Gastrocnemius medialis (tissue), 4 donors: Measurements from ENCODE around the gene CELF4. TPM values are rescaled to one million over a fixed set of nuclear protein-coding genes. Genes with fewer than 3 reads are reported as not detected.

Experiments
- ATAC-seq, 2 donors: fragments of 150-250 bp; one replicate each; pipeline ENCODE4 v1.9.1; 2016
- DNase-seq, 2 donors: peaks; one replicate each; pipeline ENCODE4 v3.0.0-alpha.2; 2019
- H3K27ac ChIP-seq, 4 donors: fragments of 200-600 bp; sonication (generic); 1 replicate in 1 of 4; 2 replicates in 3 of 4; pipeline ENCODE4 v1.5.1; 2016 to 2018; ENCODE audit warnings: mild to moderate bottlenecking in 2 of 4, moderate library complexity in 1 of 4
- H3K27me3 ChIP-seq, 3 donors: fragments of 200-600 bp; sonication (generic) in 2 of 3; 1 replicate in 1 of 3; 2 replicates in 2 of 3; pipeline versions ENCODE4 v1.5.1 to v1.6.0; 2016 to 2019; ENCODE audit warnings: mild to moderate bottlenecking in 1 of 3, moderate library complexity in 1 of 3
- H3K36me3 ChIP-seq, 2 donors: fragments of 200-600 bp; sonication (generic) in 1 of 2; one replicate each; pipeline ENCODE4 v1.5.1; 2017 to 2018
- H3K4me1 ChIP-seq, 2 donors: fragments of 200-600 bp; sonication (generic) in 1 of 2; one replicate each; pipeline ENCODE4 v1.5.1; 2016 to 2017; ENCODE audit warnings: mild to moderate bottlenecking in 2 of 2
- H3K4me3 ChIP-seq, 4 donors: fragments of 200-600 bp; sonication (generic) in 3 of 4; 1 replicate in 1 of 4; 2 replicates in 3 of 4; pipeline ENCODE4 v1.5.1; 2016 to 2019; ENCODE audit warnings: mild to moderate bottlenecking in 2 of 4
- H3K9me3 ChIP-seq, 3 donors: fragments of 200-600 bp; sonication (generic) in 2 of 3; 1 replicate in 1 of 3; 2 replicates in 2 of 3; pipeline ENCODE4 v1.5.1; 2016 to 2019
- POLR2A ChIP-seq, 2 donors: fragments of 450-650 bp; IDR thresholded peaks; one replicate each; pipeline ENCODE4 v1.6.1; 2017; ENCODE audit warnings: antibody characterized with exemption in 2 of 2, mild to moderate bottlenecking in 2 of 2, moderate library complexity in 2 of 2
- in situ Hi-C, 4 donors: fragments of 200-750 bp; cut with MboI; loops; one replicate each; pipeline versions ENCODE4 v1.15.0 to v1.8.0; 2017; ENCODE audit warnings: low sequenced_read_pairs in 4 of 4
- intact Hi-C: fragments of 100-400 bp; cut with DNase I; formaldehyde crosslinking; loops from one replicate; pipeline ENCODE4 v1.15.1; 2023; ENCODE audit warnings: low total_unique reads
- total RNA-seq, 4 donors: library from RNA; depleted of rRNA; stranded (reverse); fragments of >200 nt; gene quantifications; one replicate each; pipeline versions ENCODE4 v1.1.0 to v1.2.3, GENCODE V29; 2016
- TF ChIP-seq, protein P1 (sequence below), 5 experiments: fragments of 450-650 bp in 3 of 5; fragments of 200-600 bp in 2 of 5; sonication (generic) in 2 of 5; IDR thresholded peaks in 4 of 5; conservative IDR thresholded peaks in 1 of 5; 1 replicate in 4 of 5; 2 replicates in 1 of 5; pipeline ENCODE4 v1.5.1; 2016 to 2019; ENCODE audit warnings: antibody characterized with exemption in 5 of 5, mild to moderate bottlenecking in 3 of 5, moderate library complexity in 3 of 5

CELF4 gene
- total RNA-seq, 4 donors from 2014 or later: not detected

DNA sequence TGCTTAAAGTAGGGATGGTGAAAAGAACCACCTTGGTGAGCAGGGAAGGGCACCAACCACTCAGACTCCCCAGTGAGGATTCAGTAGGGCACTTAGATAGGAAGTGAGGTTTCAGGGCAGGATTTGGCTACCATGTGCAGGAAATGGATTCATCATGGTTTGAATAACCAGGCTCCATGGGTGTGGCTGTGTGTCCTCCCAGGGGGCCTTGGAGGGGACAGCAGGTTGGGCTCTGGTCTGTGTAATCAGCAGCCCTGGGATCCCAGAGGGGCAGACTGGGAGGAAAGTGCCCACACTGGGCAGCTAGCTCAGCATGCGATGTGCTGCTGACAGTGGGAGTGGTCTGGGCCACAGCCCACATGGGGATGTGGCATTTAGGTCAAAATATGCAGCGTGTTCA lies 224.6 kb downstream of the CELF4 start:
- no peak for DNase-seq
- TF ChIP-seq, protein P1, sequence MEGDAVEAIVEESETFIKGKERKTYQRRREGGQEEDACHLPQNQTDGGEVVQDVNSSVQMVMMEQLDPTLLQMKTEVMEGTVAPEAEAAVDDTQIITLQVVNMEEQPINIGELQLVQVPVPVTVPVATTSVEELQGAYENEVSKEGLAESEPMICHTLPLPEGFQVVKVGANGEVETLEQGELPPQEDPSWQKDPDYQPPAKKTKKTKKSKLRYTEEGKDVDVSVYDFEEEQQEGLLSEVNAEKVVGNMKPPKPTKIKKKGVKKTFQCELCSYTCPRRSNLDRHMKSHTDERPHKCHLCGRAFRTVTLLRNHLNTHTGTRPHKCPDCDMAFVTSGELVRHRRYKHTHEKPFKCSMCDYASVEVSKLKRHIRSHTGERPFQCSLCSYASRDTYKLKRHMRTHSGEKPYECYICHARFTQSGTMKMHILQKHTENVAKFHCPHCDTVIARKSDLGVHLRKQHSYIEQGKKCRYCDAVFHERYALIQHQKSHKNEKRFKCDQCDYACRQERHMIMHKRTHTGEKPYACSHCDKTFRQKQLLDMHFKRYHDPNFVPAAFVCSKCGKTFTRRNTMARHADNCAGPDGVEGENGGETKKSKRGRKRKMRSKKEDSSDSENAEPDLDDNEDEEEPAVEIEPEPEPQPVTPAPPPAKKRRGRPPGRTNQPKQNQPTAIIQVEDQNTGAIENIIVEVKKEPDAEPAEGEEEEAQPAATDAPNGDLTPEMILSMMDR (IDR thresholded peaks at IDR 0.05 in 4 of 5, conservative IDR thresholded peaks at IDR 0.05 in 1 of 5): no peak
- no peak for TF ChIP-seq POLR2A (IDR thresholded peaks at IDR 0.05)
- Histone ChIP-seq H3K27me3 (peaks cover 2 to 6% (median 5%) of the 10 kb centered on the region in 3 donors), H3K4me1 (no peaks in the 10 kb centered on the region), H3K27ac (no peak overlapping the region), H3K36me3 (no peaks in the 10 kb centered on the region), H3K4me3 (no peak overlapping the region), H3K9me3 (no peaks in the 10 kb centered on the region)
- intact Hi-C loops (loop anchor here (5.0 kb wide), 1 partner anchor 196 kb away; no protein-coding TSS in a partner anchor), in situ Hi-C loops (loop anchor here in 1 of 4 donors (25.0 kb wide), 1 partner anchor 196 kb away; no protein-coding TSS in a partner anchor)
- ATAC-seq: no peak

DNA sequence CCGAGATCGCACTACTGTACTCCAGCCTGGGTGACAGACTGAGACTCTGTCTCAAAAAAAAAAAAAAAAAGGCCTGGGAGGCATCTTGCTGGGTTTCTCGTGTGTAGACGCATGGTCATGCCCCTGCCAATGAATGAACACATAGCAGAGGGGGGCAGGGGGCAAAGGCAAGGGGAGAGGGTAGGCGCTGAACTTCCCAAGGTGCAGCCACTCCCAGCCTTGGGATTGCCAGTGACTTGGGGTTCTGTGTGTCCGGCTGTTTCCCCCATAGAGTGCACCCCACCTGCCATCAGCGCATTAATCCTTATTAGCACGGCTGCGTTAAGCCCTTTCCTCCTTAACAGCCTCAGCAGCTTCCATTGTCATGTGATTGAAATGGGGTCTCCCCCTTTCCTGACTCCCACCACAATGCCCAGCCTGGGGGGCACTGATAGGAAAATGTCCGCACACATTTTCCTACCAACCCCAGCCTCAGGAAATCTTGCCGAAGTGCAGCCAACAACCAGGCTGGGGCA lies 225.8 kb downstream of the CELF4 start:
- TF ChIP-seq, protein P1 (IDR thresholded peaks at IDR 0.05 in 4 of 5, conservative IDR thresholded peaks at IDR 0.05 in 1 of 5): no peak
- TF ChIP-seq POLR2A (IDR thresholded peaks at IDR 0.05): no peak
- Histone ChIP-seq H3K27me3 (peaks cover 0 to 6% (median 5%) of the 10 kb centered on the region in 3 donors), H3K4me3 (no peak overlapping the region), H3K4me1 (no peaks in the 10 kb centered on the region), H3K9me3 (no peaks in the 10 kb centered on the region), H3K36me3 (no peaks in the 10 kb centered on the region), H3K27ac (no peak overlapping the region)
- DNase-seq (no peak), ATAC-seq (no peak)
- intact Hi-C loops (loop anchor here (5.0 kb wide), 1 partner anchor 198 kb away; no protein-coding TSS in a partner anchor), in situ Hi-C loops (loop anchor here in 1 of 4 donors (25.0 kb wide), 1 partner anchor 198 kb away; no protein-coding TSS in a partner anchor)

DNA sequence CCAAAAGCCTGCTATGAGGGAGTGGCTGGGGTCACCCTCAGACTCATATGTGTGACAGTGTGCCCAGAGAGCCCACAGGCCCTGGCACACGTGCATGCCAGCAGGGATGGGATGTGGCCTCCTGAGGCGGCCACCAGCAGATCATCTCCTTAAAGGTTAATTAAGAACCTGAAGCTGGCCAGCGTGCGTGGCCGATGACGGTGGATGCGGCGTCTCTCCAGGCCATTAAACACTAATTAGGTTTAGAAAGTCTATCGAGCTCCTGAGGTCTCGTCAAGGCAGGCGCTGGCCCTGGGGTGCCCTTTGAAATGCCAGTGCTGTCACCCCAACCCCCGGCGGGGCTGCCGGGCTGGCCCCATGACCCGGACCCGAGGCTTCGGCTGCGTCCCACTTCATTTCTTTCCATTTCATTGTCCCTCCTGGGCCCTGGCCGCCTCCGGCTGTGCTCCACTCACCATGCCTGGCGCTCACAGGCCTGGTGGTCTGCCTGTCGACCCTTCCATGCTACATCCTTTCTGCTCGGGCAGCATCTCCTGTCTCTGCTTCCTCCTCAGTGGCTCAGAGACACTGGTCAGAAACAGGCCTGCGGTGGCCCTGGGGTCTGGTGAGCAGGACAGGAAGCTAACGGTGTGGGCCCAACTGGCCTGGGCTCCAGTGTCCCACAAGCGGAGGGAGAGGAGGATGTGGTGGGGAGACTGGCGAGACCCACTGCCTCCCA lies 228.9 kb downstream of the CELF4 start:
- Histone ChIP-seq H3K4me1 (no peaks in the 10 kb centered on the region), H3K4me3 (no peak overlapping the region), H3K27ac (no peak overlapping the region), H3K9me3 (no peaks in the 10 kb centered on the region), H3K36me3 (no peaks in the 10 kb centered on the region), H3K27me3 (no peaks in the 10 kb centered on the region)
- intact Hi-C loops (no loop called here), in situ Hi-C loops (loop anchor here in 1 of 4 donors (25.0 kb wide), 1 partner anchor 201 kb away; no protein-coding TSS in a partner anchor)
- no peak for TF ChIP-seq POLR2A (IDR thresholded peaks at IDR 0.05)
- TF ChIP-seq, protein P1 (IDR thresholded peaks at IDR 0.05 in 4 of 5, conservative IDR thresholded peaks at IDR 0.05 in 1 of 5): no peak
- DNase-seq (no peak), ATAC-seq (no peak)

DNA sequence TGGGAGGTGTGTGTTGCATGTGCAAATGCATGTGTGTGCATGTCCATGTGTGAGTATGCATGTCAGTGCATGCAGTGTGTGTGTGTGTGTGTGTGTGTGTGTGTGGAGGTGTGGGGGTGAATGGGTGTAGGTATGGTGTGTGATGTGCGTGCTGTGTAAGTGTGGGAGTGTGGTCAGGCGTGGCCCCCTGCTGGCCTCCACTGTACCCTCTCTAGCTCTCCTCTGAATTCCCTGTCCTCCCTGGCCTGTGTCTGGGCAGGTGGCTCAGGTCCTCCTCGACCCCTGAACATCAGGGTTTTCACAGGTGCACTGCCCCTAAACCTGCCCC lies 230.2 kb downstream of the CELF4 start:
- ATAC-seq (no peak), DNase-seq (no peak)
- no peaks in the 10 kb centered on the region for H3K9me3 ChIP-seq
- TF ChIP-seq, protein P1 (IDR thresholded peaks at IDR 0.05 in 4 of 5, conservative IDR thresholded peaks at IDR 0.05 in 1 of 5): no peak
- TF ChIP-seq POLR2A (IDR thresholded peaks at IDR 0.05): no peak
- no peaks in the 10 kb centered on the region for H3K27me3 ChIP-seq
- H3K4me1 ChIP-seq: no peaks in the 10 kb centered on the region
- in situ Hi-C loops (loop anchor here in 1 of 4 donors (25.0 kb wide), 1 partner anchor 202 kb away; no protein-coding TSS in a partner anchor), intact Hi-C loops (no loop called here)
- H3K4me3 ChIP-seq: no peak overlapping the region
- no peaks in the 10 kb centered on the region for H3K36me3 ChIP-seq
- no peak overlapping the region for H3K27ac ChIP-seq
